ENCODE measurements around the gene SYNE4. TPM values are rescaled to one million over a fixed set of nuclear protein-coding genes. Genes with fewer than 3 reads are reported as not detected.

Gene SYNE4
- total and polyA plus RNA-seq, 9 of the 15 experiments (the other 6 are each of a cell fraction or from before 2014, with no cell fraction given) = 0.03 to 0.65 (median 0.29) TPM

DNA sequence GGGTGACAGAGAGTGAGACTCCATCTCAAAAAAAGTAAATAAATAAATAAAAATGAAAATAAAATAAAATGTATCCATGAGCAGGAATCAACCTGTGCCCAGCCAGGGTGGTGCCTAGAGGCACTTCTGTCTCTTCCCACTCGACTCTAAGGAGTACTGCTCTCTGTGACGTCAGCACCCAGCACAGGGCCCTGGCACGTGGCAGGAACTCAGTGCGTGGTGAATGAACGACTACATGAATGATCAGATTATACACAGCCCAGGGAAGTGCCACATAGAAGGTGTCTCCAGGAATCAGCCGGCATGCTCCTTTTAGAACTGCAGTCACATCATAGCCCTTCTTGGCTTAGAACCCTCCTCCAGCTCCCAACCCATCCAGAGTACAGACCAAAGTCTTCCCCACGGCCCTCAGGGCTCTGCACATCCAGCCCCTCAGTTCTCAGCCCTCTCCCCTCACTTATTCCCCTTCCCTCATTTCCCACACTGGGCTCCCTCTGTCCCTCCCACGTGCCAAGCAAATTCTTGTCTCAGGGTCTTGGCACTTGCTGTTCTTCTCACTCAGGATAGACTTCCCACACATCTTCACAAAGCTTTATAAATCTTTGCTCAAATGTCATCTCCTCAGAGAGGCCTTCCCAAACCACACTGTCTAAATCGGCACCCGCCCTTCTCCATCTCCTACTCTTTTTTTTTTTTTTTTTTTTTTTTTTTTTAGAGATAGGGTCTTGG, 19.9 kb upstream of the SYNE4 start (continued):
- TF ChIP-seq, protein P1, sequence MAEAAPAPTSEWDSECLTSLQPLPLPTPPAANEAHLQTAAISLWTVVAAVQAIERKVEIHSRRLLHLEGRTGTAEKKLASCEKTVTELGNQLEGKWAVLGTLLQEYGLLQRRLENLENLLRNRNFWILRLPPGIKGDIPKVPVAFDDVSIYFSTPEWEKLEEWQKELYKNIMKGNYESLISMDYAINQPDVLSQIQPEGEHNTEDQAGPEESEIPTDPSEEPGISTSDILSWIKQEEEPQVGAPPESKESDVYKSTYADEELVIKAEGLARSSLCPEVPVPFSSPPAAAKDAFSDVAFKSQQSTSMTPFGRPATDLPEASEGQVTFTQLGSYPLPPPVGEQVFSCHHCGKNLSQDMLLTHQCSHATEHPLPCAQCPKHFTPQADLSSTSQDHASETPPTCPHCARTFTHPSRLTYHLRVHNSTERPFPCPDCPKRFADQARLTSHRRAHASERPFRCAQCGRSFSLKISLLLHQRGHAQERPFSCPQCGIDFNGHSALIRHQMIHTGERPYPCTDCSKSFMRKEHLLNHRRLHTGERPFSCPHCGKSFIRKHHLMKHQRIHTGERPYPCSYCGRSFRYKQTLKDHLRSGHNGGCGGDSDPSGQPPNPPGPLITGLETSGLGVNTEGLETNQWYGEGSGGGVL (CRISPR knock-in tag; IDR thresholded peaks at IDR 0.05) = no peak
- TF ChIP-seq CBX2 (IDR thresholded peaks at IDR 0.05; ENCODE audit: insufficient read depth, low read length, poor library complexity, severe bottlenecking) (no peak), CSDE1 (IDR thresholded peaks at IDR 0.05) (no peak), STAT5A (IDR thresholded peaks at IDR 0.05; ENCODE audit: borderline replicate concordance, low read length) (no peak), SRF (CRISPR knock-in tag; IDR thresholded peaks at IDR 0.05) (no peak), NELFE (IDR thresholded peaks at IDR 0.05; ENCODE audit: insufficient read depth, insufficient read length) (no peak), NUFIP1 (IDR thresholded peaks at IDR 0.05; ENCODE audit: partially characterized antibody) (no peak), MCM2 (IDR thresholded peaks at IDR 0.05; ENCODE audit: low read depth) (no peak), HNRNPK (IDR thresholded peaks at IDR 0.05; ENCODE audit: low read depth, low read length, poor library complexity, severe bottlenecking) (no peak), KLF13 (tag; IDR thresholded peaks at IDR 0.05; ENCODE audit: borderline replicate concordance, low read depth) (no peak), ILF3 (IDR thresholded peaks at IDR 0.05; ENCODE audit: borderline replicate concordance) (no peak), BRD9 (IDR thresholded peaks at IDR 0.05; ENCODE audit: low read depth, partially characterized antibody) (no peak), FOS (IDR thresholded peaks at IDR 0.05; ENCODE audit: extremely low read depth, insufficient read length) (no peak)
- TF ChIP-seq, protein P2, sequence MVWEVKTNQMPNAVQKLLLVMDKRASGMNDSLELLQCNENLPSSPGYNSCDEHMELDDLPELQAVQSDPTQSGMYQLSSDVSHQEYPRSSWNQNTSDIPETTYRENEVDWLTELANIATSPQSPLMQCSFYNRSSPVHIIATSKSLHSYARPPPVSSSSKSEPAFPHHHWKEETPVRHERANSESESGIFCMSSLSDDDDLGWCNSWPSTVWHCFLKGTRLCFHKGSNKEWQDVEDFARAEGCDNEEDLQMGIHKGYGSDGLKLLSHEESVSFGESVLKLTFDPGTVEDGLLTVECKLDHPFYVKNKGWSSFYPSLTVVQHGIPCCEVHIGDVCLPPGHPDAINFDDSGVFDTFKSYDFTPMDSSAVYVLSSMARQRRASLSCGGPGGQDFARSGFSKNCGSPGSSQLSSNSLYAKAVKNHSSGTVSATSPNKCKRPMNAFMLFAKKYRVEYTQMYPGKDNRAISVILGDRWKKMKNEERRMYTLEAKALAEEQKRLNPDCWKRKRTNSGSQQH (CRISPR knock-in tag; IDR thresholded peaks at IDR 0.05) = no peak

All from K562 (cell line).